MG63 (cell line): ENCODE data around the gene EFCAB11. TPM values are rescaled to one million over a fixed set of nuclear protein-coding genes. Genes with fewer than 3 reads are reported as not detected.

Source experiments
- DNase-seq: peaks from one replicate; pipeline ENCODE4 v3.0.0-alpha.2; 2020
- H3K27me3 ChIP-seq: fragments of 250-450 bp; sonication (Bioruptor Pico); 2 replicates; pipeline ENCODE4 v1.5.1; 2020; ENCODE audit warnings: mild to moderate bottlenecking, moderate library complexity
- H3K36me3 ChIP-seq: fragments of 250-450 bp; sonication (Bioruptor Pico); 2 replicates; pipeline ENCODE4 v1.5.1; 2020; ENCODE audit warnings: mild to moderate bottlenecking, moderate library complexity
- H3K4me3 ChIP-seq: fragments of 250-450 bp; sonication (Bioruptor Pico); 2 replicates; pipeline ENCODE4 v1.5.1; 2020; ENCODE audit warnings: mild to moderate bottlenecking, moderate library complexity
- H3K9me3 ChIP-seq: fragments of 250-450 bp; sonication (Bioruptor Pico); 2 replicates; pipeline ENCODE4 v1.5.1; 2020; ENCODE audit warnings: mild to moderate bottlenecking, moderate library complexity
- total RNA-seq: library from RNA; depleted of rRNA; stranded (reverse); fragments of >200 nt; shearing (Covaris generic); gene quantifications from 2 replicates; pipeline ENCODE4 v1.2.3, GENCODE V29; 2014; ENCODE audit warnings: low replicate concordance

The EFCAB11 gene
- total RNA-seq, 1 experiment from 2014 or later, result 3.8 TPM

DNA sequence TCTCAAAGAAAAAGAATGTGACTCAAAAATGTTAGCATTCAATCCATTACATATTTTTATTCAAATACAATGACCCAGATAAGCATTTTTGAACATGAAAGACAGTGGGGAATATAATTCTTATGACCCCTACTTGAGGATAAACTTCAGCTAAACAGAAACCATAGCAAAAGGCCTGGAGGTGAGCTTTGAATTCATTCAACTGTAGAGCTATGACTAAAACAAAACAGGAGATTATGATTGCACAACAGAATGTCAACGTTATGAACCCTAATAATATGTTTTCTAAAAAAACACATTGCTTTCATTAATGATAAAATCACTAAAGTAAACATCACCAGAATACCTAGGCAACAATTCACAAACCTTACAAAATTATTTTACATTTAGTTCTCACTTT, 27.8 kb downstream of the EFCAB11 start:
- H3K9me3 ChIP-seq, result no peaks in the 10 kb centered on the region
- H3K27me3 ChIP-seq, result no peaks in the 10 kb centered on the region
- H3K4me3 ChIP-seq, result no peak overlapping the region
- no peaks in the 10 kb centered on the region for H3K36me3 ChIP-seq
- no peak for DNase-seq

DNA sequence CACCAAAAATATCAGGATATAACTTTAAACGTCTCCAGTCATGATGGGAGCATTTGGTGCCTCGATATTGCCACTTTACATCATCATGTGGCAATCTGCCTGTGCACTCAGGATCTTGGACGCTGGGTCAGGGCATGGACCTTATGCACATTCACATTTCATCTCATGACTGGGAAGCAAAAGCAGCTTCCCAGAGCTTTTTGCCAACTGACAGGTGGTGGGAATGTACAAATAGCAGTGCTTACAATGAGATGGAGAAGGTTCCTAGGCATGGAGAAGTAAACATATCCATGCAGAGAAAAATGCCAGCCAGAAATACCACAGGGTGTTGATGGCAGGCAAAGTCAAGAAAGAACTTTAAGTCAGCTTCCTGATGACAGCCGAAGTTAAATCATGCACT, 30.3 kb downstream of the EFCAB11 start:
- DNase-seq, result no peak
- H3K36me3 ChIP-seq, result no peaks in the 10 kb centered on the region
- H3K4me3 ChIP-seq, result no peak overlapping the region

DNA sequence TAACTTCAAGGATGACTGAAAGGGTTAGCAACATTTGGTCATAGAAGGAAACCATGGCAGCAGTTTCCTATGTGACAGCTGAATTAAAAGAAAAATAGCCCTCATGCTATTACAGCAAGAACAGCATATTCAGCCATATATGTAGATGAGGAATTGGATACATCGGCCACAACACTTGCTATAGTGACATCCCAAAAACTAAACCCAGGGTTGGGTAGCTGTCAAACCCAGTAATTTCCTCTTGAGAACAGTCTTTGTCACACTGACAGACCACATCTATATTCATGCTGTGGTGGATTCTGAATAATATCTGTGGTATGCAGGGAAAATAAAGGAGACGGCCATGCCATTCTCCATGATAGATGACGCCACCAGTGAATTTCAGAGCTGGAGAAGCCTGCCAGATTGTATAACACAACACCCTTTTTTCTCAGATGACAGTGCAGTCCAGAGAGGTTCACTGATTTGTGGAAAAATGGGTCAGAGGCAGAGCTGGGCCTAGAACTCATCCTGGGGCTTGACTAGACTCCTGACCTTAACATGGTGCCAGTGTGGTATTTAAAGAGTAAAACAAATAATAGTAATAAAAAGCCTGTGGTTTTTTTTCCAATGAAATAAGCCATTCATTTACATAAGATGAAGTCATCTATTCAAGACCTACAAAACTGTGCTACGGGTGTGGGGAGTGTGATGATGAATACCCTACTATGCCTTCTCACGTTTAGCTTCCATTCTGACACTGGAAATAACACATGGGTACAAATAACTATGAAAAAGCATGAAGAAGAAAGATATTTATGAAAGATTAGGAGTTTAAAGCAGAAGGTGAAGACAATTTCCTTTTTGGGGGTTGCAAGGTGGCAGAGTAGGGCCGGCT, 32.3 kb downstream of the EFCAB11 start:
- no peaks in the 10 kb centered on the region for H3K27me3 ChIP-seq
- no peaks in the 10 kb centered on the region for H3K36me3 ChIP-seq
- H3K9me3 ChIP-seq, result no peaks in the 10 kb centered on the region
- DNase-seq, result no peak
- no peak overlapping the region for H3K4me3 ChIP-seq

More for the DNA sequence above, 30.3 kb downstream of the EFCAB11 start:
- Histone ChIP-seq H3K27me3 (no peaks in the 10 kb centered on the region), H3K9me3 (no peaks in the 10 kb centered on the region)

DNA sequence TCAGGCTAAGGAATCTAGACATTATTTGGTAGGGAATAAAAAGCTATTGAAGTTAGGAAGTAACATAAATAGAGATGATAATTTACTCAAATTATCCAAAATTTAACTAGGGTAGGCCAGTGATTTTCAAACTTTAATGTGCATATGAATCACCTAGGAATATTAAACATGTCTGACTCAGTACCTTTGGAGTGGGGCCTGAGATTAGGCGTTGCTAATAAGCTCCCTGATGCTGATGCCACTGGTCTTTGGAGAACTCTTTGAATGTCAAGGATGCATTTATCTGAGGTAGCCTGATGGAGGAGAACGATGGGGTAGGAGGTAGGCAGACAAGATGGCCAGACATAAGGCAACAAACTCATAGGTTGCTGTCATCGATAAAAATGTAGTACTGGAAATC, 33.2 kb downstream of the EFCAB11 start:
- no peaks in the 10 kb centered on the region for H3K36me3 ChIP-seq
- no peak overlapping the region for H3K4me3 ChIP-seq
- no peaks in the 10 kb centered on the region for H3K9me3 ChIP-seq
- no peak for DNase-seq
- no peaks in the 10 kb centered on the region for H3K27me3 ChIP-seq

DNA sequence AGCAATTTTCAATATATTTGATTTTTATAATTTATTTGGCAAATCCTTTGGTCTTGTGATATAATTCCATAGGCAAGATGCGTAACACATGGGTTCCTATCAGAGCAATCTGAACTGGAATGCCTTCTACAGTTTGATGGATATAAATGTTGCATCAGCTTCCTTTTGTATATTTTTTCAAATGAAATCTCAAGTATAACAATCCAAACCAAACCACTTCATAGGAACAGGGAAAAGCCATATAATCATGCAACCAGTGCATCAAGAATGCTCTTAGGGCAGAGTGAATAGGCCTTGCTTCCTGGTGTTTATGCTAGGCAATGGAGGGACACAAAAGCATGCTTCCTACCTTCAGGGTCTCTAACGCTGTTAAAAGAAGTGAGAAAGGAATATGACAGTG, 34.5 kb downstream of the EFCAB11 start:
- H3K4me3 ChIP-seq, result no peak overlapping the region
- H3K27me3 ChIP-seq, result no peaks in the 10 kb centered on the region
- no peaks in the 10 kb centered on the region for H3K36me3 ChIP-seq
- DNase-seq, result no peak
- H3K9me3 ChIP-seq, result no peaks in the 10 kb centered on the region

DNA sequence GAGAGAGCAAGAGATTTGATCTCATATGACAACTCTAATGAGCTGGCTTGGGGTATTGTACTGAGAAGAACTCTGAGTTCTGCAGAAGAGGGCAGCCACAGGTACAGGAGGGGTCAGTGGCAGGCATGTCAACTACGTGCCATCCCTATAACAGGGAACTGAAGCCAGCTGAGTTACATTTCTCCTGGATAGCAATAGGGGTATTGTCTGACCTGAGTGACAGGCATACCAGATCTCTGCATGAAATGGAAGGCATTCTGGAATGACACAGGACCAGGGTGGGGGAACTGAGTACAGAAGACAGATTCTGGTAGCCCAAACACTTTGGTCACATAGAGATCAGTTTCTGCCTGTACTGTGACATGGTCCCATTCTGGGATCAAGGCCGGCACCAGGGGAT, 35.8 kb downstream of the EFCAB11 start:
- no peaks in the 10 kb centered on the region for H3K27me3 ChIP-seq
- no peak for DNase-seq
- H3K9me3 ChIP-seq, result no peaks in the 10 kb centered on the region
- H3K4me3 ChIP-seq, result no peak overlapping the region
- H3K36me3 ChIP-seq, result no peaks in the 10 kb centered on the region

DNA sequence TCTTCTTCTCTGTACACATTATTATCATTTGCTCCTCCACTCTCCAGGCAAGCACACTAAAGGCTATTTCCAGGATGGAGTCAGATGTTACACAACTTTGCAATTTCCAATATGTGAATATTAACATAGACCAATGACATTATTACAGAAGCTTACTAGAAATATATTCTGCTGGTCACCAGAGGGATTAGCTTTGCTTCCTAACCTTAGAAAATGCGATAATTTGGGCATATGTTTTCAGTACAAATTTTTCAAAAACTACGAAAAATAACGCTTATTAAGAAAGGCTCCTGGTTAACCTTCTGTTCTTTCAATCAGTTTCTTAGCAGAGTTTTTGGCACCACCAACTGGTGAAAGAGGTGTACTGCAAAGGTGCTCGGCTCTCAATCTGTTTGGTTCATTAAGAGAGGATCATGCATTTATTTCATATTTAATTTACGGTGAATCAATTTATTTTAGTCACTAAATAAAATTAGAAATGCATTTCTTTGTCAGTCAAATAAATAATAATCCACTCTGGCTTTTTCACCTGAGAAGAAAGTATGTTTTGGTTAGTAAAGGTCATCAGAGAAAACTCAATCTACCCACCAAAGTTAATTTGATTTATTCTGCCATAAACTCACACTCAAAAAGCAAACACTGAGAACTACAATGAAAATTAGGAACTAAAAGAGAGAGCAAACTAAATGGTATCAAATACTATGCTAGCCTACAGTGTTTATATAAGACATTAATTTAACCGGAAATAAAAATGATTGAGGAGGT, 39.2 kb downstream of the EFCAB11 start:
- H3K27me3 ChIP-seq, result no peaks in the 10 kb centered on the region
- H3K4me3 ChIP-seq, result no peak overlapping the region
- no peaks in the 10 kb centered on the region for H3K9me3 ChIP-seq
- no peak for DNase-seq
- no peaks in the 10 kb centered on the region for H3K36me3 ChIP-seq

DNA sequence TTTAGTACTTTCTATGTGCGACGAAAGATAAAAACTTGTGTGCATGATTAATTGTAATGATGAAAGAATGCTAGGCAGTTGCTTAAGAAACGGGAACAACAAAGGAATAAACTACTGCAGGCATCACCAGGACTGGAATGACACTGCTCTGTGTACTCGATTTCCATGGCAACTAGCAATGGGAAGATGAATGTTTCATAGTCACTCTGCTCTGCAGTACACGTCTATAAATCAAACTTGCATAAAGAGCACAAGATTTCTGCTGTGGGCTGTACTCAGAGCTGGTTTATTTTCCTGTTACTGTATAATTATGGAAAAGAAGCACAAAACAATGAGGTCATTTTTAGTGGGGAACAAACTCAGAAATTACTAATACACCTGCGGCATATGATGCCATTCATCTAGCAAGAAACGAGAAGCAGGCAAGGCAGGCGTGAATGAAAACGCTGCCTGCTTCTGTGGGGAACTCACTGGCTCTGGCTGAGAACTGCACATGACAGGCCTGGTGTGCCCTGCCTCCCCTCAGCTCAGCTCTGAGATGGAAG, 41.8 kb downstream of the EFCAB11 start:
- no peaks in the 10 kb centered on the region for H3K27me3 ChIP-seq

DNA sequence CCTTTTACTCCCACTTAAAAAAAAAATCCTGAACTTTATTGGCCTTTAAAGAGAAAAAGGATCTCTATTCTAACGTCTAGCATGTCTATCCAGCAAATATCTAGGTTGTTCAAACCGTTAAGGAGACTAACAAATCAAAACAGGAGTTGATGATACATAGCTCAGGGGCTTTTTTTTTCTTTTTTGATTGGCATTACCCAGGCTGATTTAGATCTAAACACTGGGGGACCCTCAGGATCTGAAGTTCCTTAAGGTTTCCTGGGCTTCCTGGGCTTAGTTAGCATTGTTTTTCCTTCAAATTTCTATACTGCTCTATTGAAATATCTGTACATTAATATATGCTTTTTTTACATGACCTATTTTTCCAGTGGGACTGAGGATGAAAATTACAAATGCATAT, 42.3 kb downstream of the EFCAB11 start:
- Histone ChIP-seq H3K4me3 (no peak overlapping the region), H3K36me3 (no peaks in the 10 kb centered on the region), H3K27me3 (no peaks in the 10 kb centered on the region), H3K9me3 (no peaks in the 10 kb centered on the region)
- no peak for DNase-seq

More for the DNA sequence above, 41.8 kb downstream of the EFCAB11 start:
- Histone ChIP-seq H3K4me3 (no peak overlapping the region), H3K9me3 (no peaks in the 10 kb centered on the region), H3K36me3 (no peaks in the 10 kb centered on the region)
- DNase-seq, result peak; percentile 21

DNA sequence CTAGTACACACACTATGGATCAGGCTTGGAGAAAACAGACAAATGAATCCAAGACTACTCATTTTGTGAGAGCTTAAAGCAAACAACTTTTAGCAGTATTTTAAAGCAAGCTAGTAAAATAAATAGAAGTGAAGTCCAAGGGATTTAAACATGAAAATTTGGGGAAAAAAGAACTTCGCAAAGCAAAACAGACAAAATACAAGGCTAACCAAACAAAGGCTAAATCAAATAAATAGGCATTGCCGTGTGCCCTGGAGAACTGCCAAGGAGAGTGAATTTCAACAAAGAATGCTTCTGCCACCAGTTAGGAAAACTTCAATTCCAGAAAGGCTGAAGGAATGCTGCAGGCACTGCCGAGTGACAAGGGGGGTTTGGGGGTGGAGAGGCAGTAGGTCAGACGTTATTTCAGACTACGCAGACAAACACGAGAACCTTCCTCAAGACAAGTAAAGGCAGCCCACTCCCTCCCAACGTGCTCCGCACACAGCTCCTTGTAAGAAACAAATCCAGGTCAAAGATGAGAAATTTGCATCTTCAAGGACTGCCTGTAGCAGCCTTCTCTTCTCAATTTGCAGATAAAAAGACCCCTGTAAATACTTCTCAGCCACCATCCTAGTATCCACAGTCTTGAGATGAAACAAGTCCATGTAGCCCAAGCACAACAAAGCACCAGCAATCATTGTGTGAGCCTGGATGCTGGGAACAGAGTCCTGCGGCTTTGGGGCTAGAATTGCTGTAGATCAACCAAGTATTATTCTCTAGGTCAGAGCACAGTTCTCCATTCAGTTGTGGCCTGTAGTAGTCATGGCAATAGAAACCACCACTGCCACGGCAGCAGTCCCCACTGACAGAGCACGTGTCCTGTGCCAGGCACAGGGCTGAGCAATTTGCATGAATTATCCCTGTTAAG, 43.3 kb downstream of the EFCAB11 start:
- H3K27me3 ChIP-seq, result no peaks in the 10 kb centered on the region
- H3K36me3 ChIP-seq, result no peaks in the 10 kb centered on the region
- no peak for DNase-seq
- H3K4me3 ChIP-seq, result no peak overlapping the region
- H3K9me3 ChIP-seq, result no peaks in the 10 kb centered on the region

DNA sequence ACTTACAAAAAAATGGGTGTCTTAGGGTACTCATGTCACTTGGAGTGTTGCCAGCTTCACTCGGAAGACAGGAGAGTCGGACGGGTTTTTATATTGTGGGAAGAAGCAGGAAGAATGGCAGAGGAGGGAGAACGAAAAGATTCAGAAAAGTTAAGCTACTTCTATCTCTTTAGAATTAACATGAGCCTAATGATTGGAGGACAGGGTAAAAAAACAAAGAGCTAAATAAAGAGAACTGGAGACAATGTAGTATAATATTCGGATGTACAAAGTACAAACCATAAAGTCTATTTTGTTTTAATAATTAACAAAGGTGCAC, 43.9 kb downstream of the EFCAB11 start:
- Histone ChIP-seq H3K27me3 (no peaks in the 10 kb centered on the region), H3K4me3 (no peak overlapping the region), H3K9me3 (no peaks in the 10 kb centered on the region), H3K36me3 (no peaks in the 10 kb centered on the region)
- no peak for DNase-seq

DNA sequence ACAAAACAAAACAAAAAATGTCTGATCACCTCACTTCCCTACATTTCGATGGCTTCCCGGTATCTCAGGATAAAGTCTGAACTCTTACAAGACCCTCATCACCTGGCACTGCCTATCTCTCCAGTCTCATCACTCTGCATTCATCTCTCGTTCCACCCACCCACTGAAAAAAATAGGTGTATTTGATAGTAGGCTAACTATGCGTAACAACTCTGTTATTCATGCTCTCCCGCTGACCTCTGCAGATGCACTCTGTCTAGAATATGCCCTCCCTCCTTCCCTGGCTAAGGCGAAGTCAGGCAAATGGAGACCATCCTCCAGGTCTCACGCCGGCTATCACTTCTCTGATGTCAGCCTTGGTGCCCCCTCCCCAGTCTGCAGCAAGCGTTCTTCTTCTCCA, 44.9 kb downstream of the EFCAB11 start:
- no peaks in the 10 kb centered on the region for H3K9me3 ChIP-seq
- no peak for DNase-seq
- H3K36me3 ChIP-seq, result no peaks in the 10 kb centered on the region
- no peaks in the 10 kb centered on the region for H3K27me3 ChIP-seq
- no peak overlapping the region for H3K4me3 ChIP-seq

DNA sequence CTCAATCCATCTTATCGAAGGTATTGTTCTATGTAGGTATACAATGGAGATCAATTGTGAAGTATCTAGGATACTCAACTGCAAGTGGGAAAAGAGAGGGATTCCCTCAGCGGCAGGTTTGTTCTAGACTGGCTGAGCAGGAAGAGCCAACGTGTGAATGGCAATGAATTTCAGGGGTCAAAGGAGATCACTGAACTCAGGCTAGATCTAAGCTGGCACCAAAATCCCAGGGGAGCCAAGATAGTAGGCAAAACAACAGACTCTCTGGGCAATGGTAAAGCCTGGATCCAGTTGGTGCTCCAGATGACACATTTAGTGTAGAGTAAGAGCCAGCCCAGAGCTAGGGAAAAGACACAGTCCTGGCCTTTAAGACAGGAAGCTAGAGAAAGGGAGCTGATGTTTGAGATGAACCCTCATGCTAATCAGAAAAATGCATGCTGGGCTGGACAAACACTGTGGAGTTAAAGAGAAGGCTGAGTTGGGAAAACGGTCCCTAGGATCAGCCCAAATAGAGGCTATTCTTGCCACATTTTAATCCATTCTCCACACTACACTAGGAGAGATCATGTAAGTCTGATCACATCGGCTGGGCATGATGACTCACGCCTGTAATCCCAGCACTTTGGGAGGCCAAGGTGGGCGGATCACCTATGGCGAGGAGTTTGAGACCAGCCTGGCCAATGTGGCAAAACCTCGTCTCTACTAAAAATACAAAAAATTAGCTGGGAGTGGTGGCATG, 45.6 kb downstream of the EFCAB11 start:
- no peaks in the 10 kb centered on the region for H3K36me3 ChIP-seq
- H3K9me3 ChIP-seq, result no peaks in the 10 kb centered on the region
- no peak for DNase-seq
- H3K27me3 ChIP-seq, result no peaks in the 10 kb centered on the region
- no peak overlapping the region for H3K4me3 ChIP-seq

DNA sequence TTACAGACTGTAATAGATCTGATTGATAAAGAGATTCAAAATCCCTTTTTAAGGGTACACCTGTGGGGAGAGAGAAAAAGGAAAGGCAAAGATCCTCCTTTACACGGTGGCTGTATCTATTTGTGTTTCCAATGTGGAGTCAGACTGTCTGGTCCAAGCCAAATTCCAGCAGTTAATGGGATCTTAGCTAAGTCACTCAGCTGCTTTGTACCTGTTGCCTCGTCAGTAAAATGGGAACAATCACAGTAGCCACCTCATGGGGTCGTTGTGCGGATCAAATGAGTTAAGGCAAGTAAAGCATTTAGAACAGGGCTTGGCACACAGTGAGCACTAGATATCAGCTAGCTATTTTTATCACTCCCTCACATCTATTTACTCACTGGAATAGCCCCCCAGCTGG, 46.9 kb downstream of the EFCAB11 start:
- H3K9me3 ChIP-seq, result no peaks in the 10 kb centered on the region
- no peaks in the 10 kb centered on the region for H3K27me3 ChIP-seq
- H3K36me3 ChIP-seq, result no peaks in the 10 kb centered on the region
- DNase-seq, result no peak
- no peak overlapping the region for H3K4me3 ChIP-seq

DNA sequence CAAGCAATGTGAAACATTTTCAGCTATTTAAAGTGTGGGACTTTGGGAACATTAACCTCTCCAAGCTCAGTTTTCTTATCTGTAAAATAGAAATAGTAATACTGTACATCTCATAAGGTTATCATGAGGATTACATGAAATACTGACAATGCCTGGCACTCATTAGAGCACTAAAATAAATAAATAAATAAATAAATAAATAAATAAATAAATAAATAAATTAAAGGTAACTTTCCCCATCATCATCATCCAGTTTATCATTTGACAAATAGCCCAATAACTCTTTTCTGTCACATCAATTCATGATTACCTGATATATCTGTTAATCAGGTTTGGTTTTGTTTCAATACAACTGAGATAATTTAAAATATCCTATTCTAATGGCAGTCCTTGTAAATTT, 48.5 kb downstream of the EFCAB11 start:
- H3K4me3 ChIP-seq, result no peak overlapping the region
- H3K27me3 ChIP-seq, result no peaks in the 10 kb centered on the region
- no peaks in the 10 kb centered on the region for H3K36me3 ChIP-seq
- DNase-seq, result no peak
- H3K9me3 ChIP-seq, result no peaks in the 10 kb centered on the region

DNA sequence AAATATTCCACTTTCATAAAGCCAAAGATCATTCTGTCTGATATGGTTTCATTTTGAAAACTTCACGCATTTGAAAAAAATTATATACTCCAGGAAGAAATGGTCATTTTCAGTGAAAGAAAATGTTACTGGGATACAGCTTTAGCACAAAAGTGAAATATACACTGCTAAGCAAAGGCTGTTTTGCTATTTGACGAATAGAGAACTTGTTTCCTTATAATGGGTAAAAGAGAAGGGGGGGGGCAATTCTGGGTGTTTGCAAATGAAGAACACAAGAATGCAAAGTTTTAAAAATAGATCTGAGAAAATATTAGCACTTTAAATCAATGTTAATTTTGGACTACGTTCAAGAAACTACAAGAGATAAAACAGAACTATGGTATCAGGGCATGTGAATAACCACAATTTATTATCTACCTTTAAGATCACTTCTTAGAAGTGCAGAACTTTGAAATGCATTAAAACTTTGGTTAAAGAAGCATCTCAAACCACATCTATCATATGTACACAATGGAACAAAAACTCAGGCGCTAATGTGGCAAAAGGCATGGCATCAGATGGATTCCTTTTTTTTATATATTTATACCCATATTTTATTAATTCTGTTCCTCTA, 51.1 kb downstream of the EFCAB11 start:
- no peak for DNase-seq
- H3K9me3 ChIP-seq, result no peaks in the 10 kb centered on the region
- H3K27me3 ChIP-seq, result no peaks in the 10 kb centered on the region
- no peaks in the 10 kb centered on the region for H3K36me3 ChIP-seq
- H3K4me3 ChIP-seq, result no peak overlapping the region
